Nephron progenitor cell (in vitro differentiated cells): ENCODE measurements around the gene CCDC146.

Source experiments
- DNase-seq: peaks from one replicate; pipeline ENCODE4 v3.0.0; 2021
- H3K27ac Mint-ChIP-seq: 2 replicates; pipeline ENCODE4 v1.8.0; 2021; ENCODE audit warnings: mild to moderate bottlenecking, moderate library complexity, mixed read lengths
- H3K27me3 Mint-ChIP-seq: 2 replicates; pipeline ENCODE4 v1.8.0; 2021; ENCODE audit warnings: mild to moderate bottlenecking, low read depth, mixed read lengths; ENCODE audit not compliant: poor library complexity
- H3K36me3 Mint-ChIP-seq: 2 replicates; pipeline ENCODE4 v1.8.0; 2021; ENCODE audit warnings: low read depth, mixed read lengths
- H3K4me1 Mint-ChIP-seq: 2 replicates; pipeline ENCODE4 v1.8.0; 2021; ENCODE audit warnings: mixed read lengths
- H3K4me3 Mint-ChIP-seq: 2 replicates; pipeline ENCODE4 v1.8.0; 2021; ENCODE audit warnings: mild to moderate bottlenecking, moderate library complexity, mixed read lengths
- H3K9me3 Mint-ChIP-seq: 2 replicates; pipeline ENCODE4 v1.8.0; 2021; ENCODE audit warnings: mild to moderate bottlenecking, moderate library complexity, mixed read lengths
- TF ChIP-seq, protein P1 (sequence below): fragments of 200-600 bp; sonication (generic); IDR thresholded peaks from 2 replicates; pipeline ENCODE4 v1.5.0; 2021; ENCODE audit warnings: antibody characterized with exemption

The CCDC146 gene

DNA sequence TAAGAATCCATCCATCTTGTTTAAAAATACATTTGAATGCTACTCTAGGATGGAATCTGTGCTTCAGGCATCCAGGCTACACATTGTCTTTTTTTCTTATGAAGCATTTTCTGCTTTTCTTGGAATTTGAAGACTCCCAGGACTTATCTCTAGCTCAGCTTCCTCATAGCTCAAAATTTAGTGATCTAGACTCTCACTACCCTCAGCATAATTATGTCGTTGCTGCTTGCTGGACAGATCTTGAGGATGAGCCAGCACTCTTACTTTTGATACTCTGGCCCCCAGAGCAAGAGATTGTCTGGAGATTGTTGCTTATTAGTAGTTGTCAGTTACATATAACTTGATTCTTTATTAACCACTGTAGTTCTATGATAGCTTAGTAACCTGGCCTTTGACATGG is 160.5 kb downstream of the CCDC146 start:
- H3K9me3 Mint-ChIP-seq = no peaks in the 10 kb centered on the region
- no peak for DNase-seq
- H3K4me1 Mint-ChIP-seq = peaks cover 18% of the 10 kb centered on the region
- no peak overlapping the region for H3K4me3 Mint-ChIP-seq
- H3K36me3 Mint-ChIP-seq = no peaks in the 10 kb centered on the region
- TF ChIP-seq, protein P1, sequence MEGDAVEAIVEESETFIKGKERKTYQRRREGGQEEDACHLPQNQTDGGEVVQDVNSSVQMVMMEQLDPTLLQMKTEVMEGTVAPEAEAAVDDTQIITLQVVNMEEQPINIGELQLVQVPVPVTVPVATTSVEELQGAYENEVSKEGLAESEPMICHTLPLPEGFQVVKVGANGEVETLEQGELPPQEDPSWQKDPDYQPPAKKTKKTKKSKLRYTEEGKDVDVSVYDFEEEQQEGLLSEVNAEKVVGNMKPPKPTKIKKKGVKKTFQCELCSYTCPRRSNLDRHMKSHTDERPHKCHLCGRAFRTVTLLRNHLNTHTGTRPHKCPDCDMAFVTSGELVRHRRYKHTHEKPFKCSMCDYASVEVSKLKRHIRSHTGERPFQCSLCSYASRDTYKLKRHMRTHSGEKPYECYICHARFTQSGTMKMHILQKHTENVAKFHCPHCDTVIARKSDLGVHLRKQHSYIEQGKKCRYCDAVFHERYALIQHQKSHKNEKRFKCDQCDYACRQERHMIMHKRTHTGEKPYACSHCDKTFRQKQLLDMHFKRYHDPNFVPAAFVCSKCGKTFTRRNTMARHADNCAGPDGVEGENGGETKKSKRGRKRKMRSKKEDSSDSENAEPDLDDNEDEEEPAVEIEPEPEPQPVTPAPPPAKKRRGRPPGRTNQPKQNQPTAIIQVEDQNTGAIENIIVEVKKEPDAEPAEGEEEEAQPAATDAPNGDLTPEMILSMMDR = no peak
- peaks cover 1% of the 10 kb centered on the region for H3K27me3 Mint-ChIP-seq
- no peak overlapping the region for H3K27ac Mint-ChIP-seq

DNA sequence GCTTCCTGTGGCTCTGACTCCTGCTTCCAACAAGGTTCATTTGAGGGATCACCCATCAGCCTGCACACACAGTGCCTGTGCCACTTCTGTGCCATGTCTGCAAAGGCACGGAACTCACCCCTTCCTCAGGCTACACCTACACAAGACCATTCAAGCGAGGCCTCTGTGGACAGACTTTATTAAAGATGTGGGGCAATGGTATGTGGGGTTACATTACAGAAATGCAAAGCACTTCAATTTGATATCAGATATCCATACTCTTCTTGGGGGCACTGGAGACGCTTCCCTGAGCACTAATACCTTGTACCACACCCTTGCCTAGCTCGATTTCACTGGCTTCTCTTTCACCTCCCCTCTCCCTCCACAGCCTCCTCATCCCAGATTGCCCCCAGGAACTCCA is 161.6 kb downstream of the CCDC146 start:
- Mint-ChIP-seq H3K4me3 (no peak overlapping the region), H3K36me3 (peaks cover 2% of the 10 kb centered on the region), H3K27me3 (peaks cover 4% of the 10 kb centered on the region), H3K27ac (no peak overlapping the region), H3K4me1 (peaks cover 18% of the 10 kb centered on the region), H3K9me3 (no peaks in the 10 kb centered on the region)
- TF ChIP-seq, protein P1 = no peak
- no peak for DNase-seq

DNA sequence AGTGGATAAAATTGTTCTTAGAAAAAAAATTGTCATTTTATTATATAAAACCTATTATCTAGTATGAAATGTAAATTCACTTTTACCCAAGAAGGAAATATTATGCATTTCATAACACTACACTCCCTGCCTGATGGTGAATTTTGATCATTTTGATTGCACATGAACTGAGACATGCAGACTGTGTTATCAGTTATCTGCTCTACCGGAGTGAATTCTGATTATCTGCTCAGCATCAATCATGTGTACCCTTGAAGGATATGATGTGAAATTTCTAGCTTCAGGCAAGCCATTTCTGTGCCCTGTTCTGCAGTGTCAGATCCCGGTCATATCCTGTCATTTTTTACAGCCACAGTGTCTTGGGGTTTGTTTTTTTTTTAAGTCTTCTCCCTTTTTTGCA is 162.2 kb downstream of the CCDC146 start:
- Mint-ChIP-seq H3K4me1 (peaks cover 18% of the 10 kb centered on the region), H3K9me3 (no peaks in the 10 kb centered on the region), H3K36me3 (peaks cover 8% of the 10 kb centered on the region), H3K27ac (no peak overlapping the region), H3K4me3 (no peak overlapping the region), H3K27me3 (peaks cover 4% of the 10 kb centered on the region)
- TF ChIP-seq, protein P1 = no peak
- DNase-seq = no peak

DNA sequence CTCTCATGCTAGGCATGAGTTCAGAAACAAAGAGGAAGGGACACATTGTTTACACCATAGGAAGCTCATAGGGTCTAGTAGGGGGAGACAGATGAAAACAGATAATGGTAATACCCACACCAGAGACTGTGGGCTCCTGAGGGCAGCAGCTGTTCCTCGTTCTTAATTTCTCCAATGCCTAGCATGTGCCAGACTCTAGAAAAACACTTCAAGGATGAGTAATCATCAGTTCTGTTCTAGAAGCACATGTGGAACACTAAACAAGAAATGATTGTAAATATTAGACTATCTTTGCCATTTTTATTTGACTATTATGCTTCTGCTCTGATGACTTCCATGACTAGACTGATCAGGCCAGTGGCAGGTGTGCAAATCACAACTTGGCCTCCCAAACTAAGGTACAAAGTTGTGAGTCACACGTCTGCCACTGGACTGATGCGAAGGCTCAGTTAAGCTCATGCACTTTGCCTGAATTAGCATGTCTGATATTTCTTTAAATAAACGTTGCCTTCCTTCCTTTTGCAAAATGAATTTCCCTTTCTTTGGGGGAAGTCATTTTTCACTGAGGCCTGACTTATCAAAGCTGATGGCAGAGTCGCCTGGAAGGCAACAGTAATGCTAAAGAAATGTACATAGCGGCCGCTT is 166.4 kb downstream of the CCDC146 start:
- Mint-ChIP-seq H3K4me3 (no peak overlapping the region), H3K9me3 (no peaks in the 10 kb centered on the region), H3K4me1 (peaks cover 8% of the 10 kb centered on the region), H3K27ac (no peak overlapping the region), H3K27me3 (peaks cover 4% of the 10 kb centered on the region), H3K36me3 (peaks cover 21% of the 10 kb centered on the region)
- TF ChIP-seq, protein P1 = no peak
- no peak for DNase-seq

DNA sequence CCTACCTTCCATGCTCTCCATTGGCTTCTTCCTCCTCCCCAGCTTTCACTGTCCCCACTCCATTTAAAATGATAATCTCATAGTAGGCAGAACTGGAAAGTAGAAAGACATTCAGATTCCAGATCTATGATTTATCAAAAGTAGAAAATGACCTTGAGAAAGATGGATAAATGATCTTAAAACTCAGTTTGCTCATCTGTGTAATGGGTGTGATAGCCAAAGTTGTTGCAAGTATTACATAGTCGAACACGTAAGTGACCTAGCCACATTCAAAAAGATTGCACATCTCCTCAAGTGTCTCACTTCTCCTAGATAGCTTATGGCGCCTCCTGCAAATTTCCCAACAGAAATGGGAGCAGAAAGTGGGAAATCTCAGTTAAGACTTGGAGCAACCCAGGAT is 167.0 kb downstream of the CCDC146 start:
- H3K27me3 Mint-ChIP-seq = peaks cover 4% of the 10 kb centered on the region
- H3K9me3 Mint-ChIP-seq = no peaks in the 10 kb centered on the region
- DNase-seq = no peak
- TF ChIP-seq, protein P1 = no peak
- H3K36me3 Mint-ChIP-seq = peaks cover 21% of the 10 kb centered on the region
- no peak overlapping the region for H3K27ac Mint-ChIP-seq
- peaks cover 8% of the 10 kb centered on the region for H3K4me1 Mint-ChIP-seq
- no peak overlapping the region for H3K4me3 Mint-ChIP-seq

DNA sequence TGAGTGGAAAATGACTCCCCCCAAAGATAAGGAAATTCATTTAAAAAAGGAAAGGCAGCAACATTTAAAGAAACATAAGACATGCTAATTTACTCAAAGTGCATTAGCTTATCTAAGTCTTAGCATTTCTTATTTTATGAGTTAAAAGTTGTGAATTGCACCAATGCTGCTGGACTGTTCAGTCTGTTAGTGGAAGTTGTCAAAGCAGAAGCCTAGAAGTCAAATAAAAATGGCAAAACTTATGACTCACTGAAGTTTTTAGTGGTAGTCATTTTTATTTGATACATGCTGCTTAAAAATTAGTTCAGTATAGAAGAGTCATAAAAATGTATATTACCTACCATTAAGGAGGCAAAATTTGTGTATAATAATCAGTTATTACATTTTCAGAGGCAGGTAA is 168.0 kb downstream of the CCDC146 start:
- H3K27ac Mint-ChIP-seq = no peak overlapping the region
- H3K4me1 Mint-ChIP-seq = peaks cover 8% of the 10 kb centered on the region
- peaks cover 7% of the 10 kb centered on the region for H3K27me3 Mint-ChIP-seq
- TF ChIP-seq, protein P1 = no peak
- H3K36me3 Mint-ChIP-seq = peaks cover 21% of the 10 kb centered on the region
- H3K9me3 Mint-ChIP-seq = no peaks in the 10 kb centered on the region
- DNase-seq = no peak
- no peak overlapping the region for H3K4me3 Mint-ChIP-seq
